C4-2B (cell line): ENCODE data around the gene B4GALT6.

Source experiments
- CTCF ChIP-seq: fragments of 450-650 bp; conservative IDR thresholded peaks from 2 replicates; pipeline ENCODE4 v1.5.1; 2017; ENCODE audit warnings: mild to moderate bottlenecking
- ZFX ChIP-seq: fragments of 450-650 bp; IDR thresholded peaks from 2 replicates; pipeline ENCODE4 v1.6.1; 2017

GRCh38 chr18:31590570-31590969 lies 93.8 kb downstream of the B4GALT6 start:
- TF ChIP-seq CTCF (no peak), ZFX (no peak)
